GM04503 (cell line): Measurements from ENCODE around the gene DHX30.
"Not testable (repeated sequence)": the region's sequence is repeated elsewhere in the genome, so short reads cannot be mapped to it uniquely, and the experiment has no call there.

ENCODE experiments used
- DNase-seq: peaks from one replicate; pipeline ENCODE4 v3.0.0-alpha.2; 2012; ENCODE audit warnings: low read depth

DHX30 gene

DNA sequence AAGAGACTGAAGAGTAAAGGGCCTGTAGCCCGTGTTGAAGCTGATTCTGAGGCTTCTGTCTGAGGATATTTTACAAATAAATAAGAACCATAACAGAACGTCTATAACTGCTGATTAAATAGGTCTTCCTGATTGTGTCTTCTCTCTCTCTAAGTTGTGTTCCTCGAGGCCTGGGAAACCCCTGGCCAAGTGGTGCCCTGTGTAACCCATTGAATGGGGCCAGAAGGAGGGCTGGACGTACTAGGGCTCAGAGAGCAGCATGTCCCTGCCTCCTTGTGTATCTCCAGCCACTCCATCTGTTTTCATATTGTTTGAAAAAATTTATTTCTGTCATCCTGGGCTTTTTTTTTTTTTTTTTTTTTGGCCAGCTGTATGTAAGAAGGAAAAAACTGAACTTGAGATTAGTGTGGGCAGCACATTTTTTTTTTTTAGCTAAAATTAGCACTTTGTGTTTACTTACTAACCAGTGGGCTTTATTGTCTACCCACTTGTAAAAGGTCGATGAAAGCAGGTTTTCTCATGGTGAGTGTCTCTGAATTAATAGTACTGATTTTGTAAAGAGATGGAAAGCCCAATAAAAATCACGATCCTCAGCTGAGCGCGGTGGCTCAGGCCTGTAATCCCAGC lies 10.7 kb downstream of the DHX30 start:
- no peak for DNase-seq

DNA sequence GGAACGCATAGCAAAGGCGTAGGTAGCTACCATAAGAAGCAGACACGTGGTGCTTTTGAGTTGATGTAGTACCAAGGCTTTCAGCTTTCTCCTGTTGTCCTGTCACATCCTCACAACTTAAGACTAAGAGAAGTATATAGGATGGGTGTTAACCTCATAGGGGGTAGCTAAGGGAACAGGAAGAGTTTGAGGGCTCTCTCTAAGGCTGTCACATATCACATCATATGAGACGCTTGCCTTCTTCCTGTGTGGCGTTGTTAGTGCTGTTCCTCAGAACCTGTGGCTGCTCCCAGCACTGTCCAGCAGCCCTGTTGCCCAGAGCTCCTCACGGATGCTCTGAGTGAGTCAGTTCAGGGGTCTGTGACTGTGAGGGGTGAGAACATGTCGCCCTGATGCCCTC lies 14.7 kb downstream of the DHX30 start:
- no peak for DNase-seq

DNA sequence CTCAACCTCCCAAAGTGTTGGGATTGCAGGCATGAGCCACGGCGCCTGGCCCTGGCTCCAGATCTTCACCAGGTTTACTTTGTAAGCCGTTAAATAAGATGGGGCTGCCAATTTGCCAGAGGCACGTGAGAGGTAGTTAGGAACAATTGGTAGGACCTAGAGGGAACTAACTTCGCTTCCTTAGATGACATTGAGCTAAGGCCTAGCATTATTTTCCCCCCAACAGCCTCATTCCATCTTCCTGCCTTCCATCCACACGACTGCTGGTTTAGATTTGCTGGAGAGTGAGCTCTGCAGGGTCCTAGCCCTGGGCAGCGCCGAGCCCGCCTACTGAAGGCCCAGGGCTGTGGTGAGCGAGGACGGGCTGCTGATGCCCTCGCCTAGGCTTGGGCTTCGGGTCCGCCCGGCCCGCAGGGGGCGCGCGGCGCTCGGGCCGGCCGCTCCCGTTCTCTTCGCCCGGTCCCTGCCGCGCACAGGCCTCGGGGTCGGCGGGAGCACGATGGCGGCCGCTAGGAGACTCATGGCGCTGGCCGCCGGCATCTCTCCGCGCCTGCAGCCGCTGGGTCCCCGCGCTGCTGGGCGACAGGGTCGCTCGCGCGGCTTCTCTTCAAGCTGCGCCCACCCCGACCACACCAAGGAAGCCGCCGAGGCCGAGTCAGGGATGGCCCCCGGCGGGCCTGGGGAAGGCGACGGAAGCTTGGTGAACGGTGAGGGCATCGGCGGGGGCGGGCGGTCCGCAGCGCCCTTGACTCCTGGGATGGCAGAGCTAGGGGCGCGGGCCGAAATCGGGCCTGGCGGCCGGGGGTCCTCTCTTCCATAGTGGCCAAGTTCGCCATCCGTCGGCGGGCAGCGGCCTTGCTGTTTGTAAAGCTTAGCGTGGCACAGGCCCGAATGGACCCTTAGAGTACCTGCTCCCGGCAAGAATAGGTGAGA lies 21.9 kb downstream of the DHX30 start:
- DNase-seq = peak; percentile 45

DNA sequence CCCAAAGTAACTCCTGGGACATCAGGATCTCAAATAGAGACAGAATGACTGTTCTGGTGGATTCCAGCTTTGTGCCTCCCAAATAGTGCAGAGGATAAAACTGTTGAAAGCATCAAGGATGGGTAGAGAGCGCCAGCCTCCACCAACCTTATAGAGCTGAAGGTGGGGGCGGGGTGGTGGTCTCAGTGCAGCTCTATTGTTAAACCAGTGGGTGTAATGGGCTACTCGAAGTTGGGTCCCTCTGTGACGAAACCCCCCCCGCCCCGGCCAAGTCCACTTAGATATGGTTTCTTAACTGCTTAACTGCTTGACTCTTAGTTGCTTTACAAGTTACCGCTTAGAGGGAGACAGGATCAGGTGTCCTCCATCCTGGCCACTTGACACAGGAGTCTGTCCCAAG lies 22.7 kb downstream of the DHX30 start:
- no peak for DNase-seq

DNA sequence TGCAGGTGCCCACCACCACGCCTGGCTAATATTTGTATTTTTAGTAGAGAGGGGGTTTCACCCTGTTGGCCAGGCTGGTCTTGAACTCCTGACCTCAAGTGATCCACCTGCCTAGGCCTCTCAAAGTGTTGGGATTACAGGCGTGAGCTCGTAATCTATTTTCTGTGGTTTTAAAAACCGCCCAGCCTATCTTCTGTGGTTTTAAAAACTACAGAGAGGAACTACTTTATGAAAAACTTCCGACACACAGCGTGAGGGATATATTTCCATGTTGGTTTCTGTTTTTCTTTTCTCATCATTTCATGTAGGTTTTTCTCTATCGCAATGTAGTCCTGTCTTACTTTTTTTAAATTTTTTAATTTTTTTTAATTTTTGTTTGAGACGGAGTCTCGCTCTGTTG lies 26.5 kb downstream of the DHX30 start:
- DNase-seq = not testable (repeated sequence)

DNA sequence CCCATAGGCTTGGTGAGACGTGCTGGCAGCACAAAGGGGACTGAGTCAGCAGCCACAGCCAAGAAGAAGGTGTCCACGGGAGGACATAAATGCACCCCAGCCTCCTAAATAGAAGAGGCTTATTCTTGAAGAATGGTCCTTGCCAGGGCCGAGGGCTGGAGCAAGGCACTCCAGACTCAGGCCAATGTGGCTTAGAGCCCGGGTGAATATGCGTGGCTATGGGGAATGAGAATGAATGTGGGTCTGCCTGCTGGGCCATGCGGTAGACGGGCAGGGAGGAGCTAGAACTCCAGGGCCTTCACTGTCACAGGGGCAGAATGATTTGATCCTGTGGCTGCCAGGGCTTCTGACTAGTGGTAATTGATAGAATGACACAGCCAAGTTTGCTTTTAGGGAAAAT lies 34.0 kb downstream of the DHX30 start:
- no peak for DNase-seq

DNA sequence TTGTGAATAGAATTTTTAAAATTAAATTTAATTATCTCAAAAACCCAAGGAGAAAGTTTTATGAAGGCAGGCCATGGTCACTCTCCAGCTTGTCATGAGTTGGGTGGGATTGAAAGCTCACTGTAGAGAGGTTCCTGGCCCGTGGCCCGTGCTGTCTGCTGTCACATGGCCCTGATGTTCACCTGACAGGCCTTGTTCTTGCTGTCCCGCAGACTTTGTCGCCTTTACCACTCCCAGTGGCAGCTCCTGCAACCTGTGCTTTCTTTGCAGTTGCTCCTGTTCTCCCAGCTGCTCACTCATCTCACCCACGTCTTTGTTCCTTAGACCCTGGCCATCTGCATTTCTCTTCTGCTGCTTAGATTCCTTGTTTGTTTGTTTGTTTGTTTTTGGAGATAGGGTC lies 35.6 kb downstream of the DHX30 start:
- no peak for DNase-seq

DNA sequence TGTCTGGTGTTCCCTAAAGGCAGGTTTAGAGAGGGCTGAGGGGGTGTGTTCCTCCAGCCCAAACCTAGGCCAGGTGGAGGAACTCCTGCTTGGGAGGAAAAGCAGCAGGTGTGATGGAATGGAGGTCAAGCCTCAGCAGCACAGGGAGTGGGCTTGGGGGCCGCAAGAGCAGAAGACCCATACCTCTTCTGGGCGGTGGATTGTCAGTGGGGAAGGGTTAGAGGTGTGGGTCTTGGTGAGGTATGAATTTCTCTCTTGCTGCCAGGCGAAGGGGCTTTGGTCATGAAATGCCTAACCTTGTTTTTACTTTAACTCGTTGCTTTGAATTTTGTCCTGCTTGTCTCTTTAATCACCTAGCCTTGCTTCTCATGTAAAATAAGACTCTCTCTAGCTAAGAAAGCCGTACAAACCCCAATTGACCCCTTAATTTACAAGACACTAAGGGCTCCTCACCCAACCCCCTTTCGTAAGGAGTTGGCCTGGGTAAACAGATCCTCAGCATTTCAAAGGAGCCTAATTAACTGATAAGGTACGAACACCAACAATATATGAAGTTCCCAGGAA lies 38.9 kb downstream of the DHX30 start:
- DNase-seq = no peak

DNA sequence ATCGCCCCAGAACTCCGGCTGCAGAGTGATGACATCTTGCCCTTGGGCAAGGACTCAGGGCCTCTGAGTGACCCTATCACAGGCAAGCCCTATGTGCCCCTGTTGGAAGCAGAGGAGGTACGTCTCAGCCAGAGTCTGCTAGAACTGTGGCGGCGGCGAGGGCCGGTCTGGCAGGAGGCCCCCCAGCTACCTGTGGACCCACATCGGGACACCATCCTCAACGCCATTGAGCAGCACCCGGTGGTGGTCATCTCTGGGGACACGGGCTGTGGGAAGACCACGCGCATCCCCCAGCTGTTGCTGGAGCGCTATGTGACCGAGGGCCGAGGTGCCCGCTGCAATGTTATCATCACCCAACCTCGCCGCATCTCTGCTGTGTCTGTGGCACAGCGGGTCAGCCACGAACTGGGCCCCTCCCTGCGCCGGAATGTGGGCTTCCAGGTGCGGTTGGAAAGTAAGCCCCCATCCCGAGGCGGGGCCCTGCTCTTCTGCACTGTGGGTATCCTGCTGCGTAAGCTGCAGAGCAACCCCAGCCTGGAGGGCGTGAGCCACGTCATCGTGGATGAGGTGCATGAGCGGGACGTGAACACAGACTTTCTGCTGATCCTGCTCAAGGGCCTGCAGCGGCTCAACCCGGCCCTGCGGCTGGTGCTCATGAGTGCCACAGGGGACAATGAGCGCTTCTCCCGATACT lies 43.4 kb downstream of the DHX30 start:
- DNase-seq = no peak

DNA sequence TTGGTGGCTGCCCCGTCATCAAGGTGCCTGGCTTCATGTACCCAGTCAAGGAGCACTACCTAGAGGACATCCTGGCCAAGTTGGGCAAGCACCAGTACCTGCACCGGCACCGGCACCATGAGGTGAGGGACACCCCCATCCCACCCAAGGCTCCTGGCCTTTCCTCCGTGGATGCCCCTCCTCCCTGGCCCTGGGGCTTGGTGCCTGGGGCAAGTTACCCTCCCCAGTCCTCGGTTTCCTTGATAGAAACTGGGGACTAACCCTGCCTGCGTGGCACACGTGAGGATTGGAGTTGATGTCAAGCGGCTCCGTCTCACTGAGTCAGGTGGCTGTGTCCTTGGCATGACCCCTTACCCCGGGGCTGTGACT lies 43.9 kb downstream of the DHX30 start:
- no peak for DNase-seq

DNA sequence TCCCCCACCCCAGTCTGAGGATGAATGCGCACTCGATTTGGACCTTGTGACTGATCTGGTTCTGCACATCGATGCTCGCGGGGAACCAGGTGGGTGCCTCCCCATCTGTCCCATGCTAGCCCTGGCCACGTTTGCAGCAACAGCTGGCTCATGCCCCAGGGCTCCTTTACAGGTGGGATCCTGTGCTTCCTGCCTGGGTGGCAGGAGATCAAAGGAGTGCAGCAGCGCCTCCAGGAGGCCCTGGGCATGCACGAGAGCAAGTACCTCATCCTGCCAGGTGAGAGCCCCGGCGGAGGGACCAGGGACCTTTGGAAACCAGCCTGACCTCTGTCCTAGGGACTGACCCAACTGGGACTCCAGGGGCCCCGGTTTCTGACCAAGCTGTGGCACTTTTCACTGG lies 44.3 kb downstream of the DHX30 start:
- DNase-seq = no peak

DNA sequence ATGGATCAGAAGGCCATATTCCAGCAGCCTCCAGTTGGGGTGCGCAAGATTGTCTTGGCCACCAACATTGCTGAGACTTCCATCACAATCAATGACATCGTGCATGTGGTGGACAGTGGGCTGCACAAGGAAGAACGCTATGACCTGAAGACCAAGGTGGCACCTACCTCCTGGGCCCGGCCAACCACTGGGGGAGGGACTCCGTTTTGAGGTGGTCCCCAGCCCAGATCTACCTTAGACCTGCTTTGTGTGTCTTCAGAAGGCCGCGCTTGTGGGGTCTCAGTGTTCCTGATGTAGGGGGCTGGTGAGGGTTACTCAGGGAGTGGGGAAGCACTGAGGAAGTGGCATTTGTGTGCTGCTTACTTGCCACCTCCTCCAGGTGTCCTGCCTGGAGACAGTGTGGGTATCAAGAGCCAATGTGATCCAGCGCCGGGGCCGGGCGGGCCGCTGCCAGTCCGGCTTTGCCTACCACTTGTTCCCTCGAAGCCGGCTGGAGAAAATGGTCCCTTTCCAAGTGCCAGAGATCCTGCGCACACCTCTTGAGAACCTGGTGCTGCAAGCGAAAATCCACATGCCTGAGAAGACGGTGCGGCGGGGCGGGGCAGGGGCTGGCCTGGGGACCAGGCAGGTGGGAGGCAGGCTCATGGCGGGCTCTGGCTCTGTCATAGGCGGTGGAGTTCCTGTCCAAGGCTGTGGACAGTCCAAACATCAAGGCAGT lies 45.0 kb downstream of the DHX30 start:
- DNase-seq = no peak

DNA sequence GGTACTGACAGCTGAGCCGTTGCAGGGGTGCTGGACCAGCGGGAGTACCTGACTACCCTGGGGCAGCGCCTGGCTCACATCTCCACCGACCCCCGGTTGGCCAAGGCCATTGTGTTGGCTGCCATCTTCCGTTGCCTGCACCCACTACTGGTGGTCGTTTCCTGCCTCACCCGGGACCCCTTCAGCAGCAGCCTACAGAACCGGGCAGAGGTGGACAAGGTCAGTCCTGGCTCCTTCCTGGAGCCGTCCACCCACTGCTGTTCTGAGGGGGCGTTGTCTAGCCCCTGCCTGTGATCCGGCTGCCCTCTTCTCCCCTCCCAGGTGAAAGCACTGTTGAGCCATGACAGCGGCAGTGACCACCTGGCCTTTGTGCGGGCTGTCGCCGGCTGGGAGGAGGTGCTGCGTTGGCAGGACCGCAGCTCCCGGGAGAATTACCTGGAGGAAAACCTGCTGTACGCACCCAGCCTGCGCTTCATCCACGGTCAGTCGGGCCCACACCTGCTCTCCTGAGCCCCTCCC lies 45.7 kb downstream of the DHX30 start:
- no peak for DNase-seq

DNA sequence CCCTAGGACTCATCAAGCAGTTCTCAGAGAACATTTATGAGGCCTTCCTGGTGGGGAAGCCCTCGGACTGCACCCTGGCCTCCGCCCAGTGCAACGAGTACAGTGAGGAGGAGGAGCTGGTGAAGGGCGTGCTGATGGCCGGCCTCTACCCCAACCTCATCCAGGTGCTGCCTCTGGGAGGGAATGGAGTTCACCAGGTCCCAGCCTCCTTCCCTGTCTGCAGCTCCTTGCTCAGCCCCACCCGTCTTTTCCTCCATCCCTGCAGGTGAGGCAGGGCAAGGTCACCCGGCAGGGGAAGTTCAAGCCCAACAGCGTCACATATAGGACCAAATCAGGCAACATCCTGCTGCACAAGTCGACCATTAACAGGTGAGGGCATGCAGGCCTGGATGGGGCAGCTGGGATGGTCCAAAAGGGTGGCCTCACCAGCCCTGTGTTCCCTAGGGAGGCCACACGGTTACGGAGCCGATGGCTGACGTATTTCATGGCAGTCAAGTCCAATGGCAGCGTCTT lies 46.3 kb downstream of the DHX30 start:
- no peak for DNase-seq

DNA sequence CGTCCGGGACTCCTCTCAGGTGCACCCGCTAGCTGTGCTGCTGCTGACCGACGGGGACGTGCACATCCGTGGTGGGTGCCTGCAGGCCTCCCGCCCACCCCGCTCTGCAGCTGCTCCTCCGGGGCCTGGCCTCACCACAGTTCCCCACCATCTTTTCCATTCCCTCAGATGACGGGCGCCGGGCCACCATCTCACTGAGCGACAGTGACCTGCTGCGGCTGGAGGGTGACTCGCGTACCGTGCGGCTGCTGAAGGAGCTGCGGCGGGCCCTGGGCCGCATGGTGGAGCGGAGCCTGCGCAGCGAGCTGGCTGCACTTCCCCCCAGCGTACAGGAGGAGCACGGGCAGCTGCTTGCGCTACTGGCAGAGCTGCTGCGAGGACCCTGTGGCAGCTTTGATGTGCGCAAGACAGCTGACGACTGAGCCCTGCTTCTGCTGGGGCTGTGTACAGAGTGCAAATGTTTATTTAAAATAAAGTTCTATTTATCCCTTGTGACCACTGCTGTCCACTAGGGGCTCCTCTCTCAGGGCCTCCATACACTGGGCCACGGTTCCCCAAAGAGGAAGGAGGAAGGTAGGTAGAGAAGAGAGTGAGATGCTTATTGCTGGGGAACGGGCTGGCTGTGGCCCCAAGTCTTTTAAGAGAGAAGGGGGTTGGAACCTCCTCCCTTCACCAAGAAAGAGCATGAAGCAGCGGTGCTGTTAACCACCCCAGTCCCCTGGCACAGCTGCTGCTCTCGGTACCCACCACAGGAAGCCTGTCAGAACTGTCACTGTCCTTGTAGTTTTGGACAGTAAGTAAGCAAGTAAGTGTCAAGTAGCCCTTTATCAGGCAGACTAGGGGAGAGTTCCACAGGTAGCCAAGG lies 47.0 kb downstream of the DHX30 start:
- DNase-seq = no peak

DNA sequence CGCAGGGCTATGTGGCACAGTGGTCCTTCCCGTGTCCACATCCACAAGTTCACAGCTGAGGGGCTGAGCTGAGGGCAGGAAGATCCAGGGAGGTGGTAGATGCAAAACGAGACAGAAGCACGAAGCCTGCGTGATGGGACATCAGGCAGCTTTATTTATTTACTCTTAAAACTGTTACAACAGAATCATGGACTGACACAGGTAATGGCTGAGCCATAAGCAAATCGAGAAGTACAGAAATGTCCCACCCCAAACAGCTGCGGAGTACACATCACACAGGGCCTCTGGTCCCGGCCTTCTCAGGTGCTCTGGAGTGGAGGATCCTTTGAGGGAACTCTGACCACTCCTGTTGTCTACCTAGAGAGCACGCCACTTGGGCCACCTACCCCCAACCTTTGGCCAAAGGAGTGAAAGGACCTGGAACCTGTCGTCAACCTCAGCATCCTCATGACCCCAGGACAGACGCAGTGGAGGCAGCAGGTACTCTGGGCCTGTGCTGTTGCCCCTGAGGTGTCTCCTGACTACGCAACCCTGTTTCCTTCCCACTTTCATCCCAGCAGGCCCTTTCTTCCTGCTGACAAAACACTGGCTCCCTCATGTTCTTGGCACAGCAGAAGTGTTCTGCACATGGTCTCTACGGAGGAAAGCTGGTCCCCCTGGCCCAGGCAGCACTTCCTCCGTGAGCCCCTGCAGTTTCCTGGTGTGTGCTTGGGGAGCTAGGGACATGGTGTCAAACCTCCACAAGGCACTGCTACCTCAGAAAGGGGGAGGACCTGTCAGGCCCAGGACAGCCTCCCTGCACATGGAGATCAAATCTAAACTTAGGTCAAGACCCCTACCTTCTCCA lies 47.8 kb downstream of the DHX30 start:
- no peak for DNase-seq

DNA sequence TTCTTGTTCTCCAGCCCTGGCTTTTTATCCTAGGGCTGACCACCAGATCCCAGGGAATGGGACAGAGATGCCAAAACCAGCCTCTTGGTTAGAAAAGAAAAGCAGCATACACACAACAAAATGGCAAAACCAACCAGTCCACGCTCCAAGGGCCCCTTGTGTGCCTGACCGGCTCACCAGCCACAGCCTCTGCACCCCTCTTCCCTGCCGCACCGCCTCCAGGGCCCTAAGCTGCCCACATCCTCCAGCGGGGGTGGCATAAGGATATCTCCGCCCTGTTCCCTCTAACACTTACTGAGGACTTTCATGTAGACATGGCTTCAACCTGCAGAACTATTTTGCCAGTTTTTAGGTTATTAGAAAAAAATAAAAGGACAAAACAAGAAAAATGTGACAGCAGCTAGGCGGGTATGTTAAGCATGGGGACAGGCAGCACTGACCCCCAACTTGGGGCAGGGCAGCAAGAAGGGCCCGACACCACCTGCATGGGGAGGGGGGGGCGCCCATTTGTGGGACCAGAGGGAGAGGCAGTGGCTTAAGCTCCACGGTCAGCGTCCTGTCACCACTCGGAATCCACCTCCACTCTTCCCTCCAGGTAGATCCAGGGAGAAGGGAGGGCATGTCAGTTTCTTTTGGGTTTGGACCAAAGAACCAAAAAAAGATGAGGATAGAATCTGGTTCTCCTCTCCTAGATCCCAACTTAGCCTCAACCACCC lies 49.1 kb downstream of the DHX30 start:
- DNase-seq = no peak

DNA sequence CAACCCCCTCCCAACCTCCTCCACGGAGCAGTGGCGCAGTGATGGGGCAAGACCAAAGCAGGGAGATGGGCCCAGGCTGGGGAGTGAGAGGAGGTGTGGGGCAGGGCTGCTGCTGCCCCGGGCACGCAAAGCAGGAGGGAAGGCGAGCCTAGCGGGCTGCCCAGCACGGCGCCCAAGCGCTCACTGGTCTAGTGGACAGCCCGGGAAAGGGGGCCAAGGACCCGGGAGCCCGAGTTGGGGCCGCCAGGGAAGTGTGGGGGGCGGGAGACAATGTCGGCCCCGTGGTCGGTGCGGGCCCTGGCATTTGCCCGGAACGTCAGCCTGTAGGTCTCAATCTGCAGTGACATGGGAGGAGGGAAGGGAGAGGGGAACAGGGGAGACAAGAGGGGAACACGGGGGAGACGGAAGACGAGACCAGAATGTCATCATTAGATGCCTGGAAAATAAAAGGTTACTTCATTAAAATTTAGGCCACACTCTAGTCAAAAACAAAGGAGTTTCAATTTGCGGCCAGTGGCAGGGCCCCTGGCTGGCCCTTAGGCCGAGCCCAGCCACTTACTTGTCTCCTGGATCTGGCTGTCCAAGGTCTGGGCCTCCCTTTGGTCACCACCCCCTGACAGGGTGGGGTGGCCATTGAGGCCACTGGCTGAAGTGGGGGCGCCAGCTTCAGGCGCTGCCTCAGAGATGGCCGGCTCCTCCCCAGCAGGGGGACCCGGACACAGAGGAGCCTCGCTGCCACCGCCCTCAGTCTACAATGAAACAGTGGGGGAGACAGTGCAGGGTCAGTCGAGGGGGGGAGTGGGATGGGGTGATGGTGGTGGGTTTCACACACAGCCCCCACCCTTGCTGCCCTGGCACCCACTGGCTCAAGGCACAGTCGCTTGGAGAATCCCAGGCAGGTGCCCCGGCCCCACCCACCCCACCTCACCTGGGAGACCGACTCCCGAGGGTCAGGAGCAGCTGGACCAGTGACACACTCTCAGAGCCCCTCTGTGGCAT lies 50.0 kb downstream of the DHX30 start:
- no peak for DNase-seq
